8988T (cell line): ENCODE data around the gene MCF2L2.
"Not testable (repeated sequence)": the region's sequence is repeated elsewhere in the genome, so short reads cannot be mapped to it uniquely, and the experiment has no call there.

Experiments
- DNase-seq: peaks from one replicate; pipeline ENCODE4 v3.0.0; 2011

The MCF2L2 gene

GRCh38 chr3:183428447-183429211, at the start of gene MCF2L2:
Gene MCF2L2, minus strand, starts transcription at chr3:183428619. Its CDS starts 642 bp downstream, at chr3:183427977.
- peak; percentile 90 for DNase-seq

- DNase-seq, result no peak
Measured at GRCh38 chr3:183477801-183478456, 49.5 kb upstream of the MCF2L2 start.

- not testable (repeated sequence) for DNase-seq
Measured at GRCh38 chr3:183475764-183476162, 47.3 kb upstream of the MCF2L2 start.

- DNase-seq, result no peak
Measured at GRCh38 chr3:183475016-183475763, 46.8 kb upstream of the MCF2L2 start.

DNA sequence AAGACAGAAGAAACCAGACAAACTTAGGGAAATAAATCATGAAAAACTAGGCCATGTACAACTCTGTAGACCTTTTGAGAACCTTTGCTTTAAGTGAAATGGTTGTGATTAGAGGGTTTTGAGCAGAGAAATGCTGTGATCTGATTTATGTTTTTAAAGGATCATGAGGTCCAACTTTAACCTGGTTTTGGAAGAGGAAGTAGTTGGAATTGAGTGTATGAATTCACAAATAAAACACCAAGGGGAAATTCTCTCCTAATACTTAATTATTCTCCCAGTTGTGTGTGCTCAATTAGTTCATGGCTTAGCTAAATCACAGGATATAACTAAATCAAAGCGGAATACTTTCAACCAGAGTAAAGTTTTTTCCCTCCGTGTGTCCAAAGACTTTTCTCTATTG, 45.5 kb upstream of the MCF2L2 start:
- no peak for DNase-seq

DNA sequence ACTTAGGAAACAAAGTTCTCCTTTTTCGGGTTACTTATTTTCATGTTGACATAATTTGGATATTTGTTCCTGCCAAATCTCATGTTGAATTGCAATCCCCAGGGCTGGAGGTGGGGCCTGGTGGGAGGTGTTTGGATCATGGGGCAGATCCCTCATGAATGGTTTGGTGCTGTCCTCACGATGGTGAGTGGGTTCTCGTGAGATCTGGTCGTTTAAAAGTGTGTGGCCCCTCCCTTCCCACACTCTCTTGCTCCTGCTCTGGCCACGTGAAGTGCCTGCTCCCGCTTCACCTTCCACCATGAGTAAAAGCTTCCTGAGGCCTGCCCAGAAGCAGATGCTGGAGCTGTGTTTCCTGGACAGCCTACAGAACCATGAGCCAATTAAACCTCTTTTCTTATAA, 43.7 kb upstream of the MCF2L2 start:
- no peak for DNase-seq

GRCh38 chr3:183468424-183468823, 40.0 kb upstream of the MCF2L2 start:
- DNase-seq, result no peak

DNA sequence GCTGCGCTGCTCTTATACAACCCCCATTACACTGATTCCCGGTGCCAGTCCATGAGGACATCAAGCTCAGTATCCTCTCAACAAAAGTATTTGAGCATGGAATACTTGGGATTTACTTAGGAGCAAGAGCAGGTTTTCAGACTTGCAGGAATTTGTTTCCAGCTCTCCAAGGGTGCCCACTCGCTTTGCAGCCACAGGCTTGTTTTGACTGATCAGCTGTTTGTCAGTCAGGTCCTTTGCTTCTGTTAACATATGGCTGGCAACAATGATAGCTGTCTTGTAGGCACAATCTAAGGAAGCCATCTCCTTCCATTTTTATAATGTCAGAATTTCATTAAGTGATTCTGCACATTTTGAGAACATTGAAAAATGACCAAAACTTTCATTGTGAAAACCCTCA, 38.2 kb upstream of the MCF2L2 start:
- no peak for DNase-seq

GRCh38 chr3:183465710-183466109, 37.3 kb upstream of the MCF2L2 start:
- DNase-seq, result not testable (repeated sequence)

GRCh38 chr3:183464480-183464879, 36.1 kb upstream of the MCF2L2 start:
- no peak for DNase-seq

GRCh38 chr3:183460081-183461055, 31.9 kb upstream of the MCF2L2 start:
- DNase-seq, result no peak

DNA sequence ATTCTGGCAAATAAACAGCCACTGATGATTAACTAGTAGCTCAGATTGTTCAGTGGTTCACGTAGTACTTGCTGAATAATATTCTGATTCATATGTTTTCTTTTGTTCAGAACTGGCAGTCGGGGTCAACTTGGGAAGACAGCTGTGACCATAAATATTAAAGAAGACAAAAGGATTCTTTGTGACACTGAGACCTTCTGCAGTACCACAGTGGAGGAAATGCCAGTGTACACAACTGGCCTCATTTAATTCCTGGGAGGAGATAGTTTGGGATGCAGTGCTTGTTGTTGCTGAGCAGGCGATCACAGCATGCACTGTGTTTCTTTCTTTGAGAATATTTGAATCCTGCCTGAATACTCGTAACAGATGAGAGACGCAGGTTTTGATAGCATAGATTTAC, 26.7 kb upstream of the MCF2L2 start:
- DNase-seq, result no peak

DNA sequence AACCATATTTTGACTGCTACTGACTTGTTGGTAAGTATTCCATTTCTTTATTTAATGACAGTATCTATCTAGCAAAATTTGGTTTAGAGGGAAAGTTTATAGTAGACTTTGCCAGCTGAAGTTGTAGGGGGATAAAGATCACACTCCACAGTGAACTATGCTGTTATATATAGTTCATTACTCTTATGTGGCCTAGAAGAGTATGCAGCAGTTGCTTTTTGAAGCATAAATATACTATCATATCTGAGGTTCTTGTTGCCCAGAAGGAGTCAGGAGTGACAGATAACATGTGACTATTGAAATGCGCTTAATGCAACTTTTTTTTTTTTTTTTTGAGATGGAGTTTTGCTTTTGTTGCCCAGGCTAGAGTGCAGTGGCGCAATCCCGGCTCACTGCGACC, 25.6 kb upstream of the MCF2L2 start:
- DNase-seq, result no peak

DNA sequence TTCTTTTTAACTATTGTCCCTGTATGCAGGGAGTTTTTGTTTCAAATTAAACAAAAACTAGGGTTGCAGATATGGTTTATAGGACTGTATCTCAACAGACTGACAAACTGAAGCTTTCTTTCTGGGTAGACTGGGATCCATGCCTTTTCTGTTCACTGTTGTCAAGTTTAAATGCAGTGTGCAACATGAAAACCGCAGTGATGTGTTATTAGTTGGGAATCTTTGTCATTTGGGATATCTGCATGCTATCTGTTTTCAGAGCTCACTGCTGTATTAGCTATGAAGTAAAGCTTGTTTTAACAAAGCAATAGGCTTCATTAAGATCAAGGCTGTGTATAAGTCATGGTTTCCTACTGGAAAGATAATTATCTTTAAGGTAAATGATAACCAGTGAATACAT, 21.4 kb upstream of the MCF2L2 start:
- DNase-seq, result no peak

DNA sequence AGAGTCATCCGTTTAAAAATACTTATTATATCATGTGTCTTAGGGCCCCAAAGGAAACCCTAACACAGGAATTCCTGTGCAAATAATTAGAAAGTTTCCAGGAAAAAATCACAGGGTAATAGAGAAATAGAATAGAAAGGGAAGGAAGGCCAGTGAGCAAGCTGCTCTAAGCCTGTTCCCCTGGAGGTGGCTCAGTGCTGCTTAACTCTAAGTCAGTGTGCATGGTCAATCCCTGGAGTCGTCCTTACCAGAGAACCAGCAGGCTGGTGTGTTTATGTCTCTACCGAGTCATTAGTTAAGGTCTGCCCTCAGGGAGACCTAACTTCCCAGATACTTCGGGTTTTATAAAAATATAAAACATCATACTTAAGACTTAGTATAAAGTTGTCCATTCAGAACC, 21.0 kb upstream of the MCF2L2 start:
- no peak for DNase-seq

DNA sequence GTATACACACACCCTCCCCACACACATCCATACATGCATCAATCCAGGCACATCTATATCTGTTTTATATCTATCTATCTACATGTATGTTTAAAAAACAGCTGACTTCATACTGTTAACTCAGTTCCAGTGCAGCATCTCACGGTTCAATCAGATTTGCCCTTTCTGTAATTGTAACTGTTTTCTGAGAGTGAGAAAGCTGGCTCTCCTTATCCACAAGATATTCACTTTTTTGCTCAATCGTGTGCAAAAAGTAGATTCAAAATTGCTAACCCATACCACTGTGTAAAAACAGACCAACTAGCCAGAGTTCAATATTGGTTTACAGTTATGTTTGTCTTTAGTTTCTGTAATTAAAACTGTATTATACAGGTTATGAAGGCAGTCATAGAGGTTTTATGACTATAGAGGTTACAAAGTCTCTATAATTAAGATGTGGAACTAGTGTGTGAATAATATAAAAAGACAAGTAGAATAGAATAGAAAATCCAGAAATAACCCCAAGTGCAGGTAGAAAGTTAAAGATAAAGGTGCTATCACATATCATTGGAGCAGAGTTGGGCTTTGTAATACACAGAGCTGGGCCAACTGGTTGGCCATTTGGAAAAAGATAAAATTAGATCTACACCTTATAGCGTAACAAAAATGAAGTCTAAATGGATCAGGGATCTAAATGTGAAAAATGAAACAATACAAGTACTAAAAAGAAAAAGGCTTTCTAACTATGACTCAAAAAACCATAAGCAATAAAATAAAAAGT, 20.1 kb upstream of the MCF2L2 start:
- DNase-seq, result no peak

GRCh38 chr3:183447206-183448001, 19.0 kb upstream of the MCF2L2 start:
- peak; percentile 63 for DNase-seq

GRCh38 chr3:183446838-183447205, 18.4 kb upstream of the MCF2L2 start:
- no peak for DNase-seq

DNA sequence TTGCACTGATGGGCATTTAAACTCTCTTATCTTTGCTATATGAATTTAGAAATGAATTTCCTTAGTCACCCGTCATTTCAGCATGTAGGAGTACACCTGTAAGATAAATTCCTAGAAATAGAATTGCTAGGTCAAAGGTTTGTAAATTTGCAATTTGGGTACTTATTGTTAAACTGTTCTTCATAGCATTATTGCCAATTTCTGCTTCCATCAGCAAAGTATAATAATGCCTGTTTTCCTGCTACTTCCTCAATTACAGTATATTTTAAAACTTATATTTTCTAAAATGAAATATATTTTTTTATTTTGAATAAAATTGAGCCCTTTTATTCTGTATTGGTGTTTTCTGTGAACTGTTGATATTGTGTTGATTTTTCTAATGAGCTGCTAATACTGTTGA, 16.3 kb upstream of the MCF2L2 start:
- DNase-seq, result no peak

- no peak for DNase-seq
Measured at GRCh38 chr3:183443395-183444385, 15.3 kb upstream of the MCF2L2 start.
